ENCODE data around the gene SLC6A16.
"Not testable (repeated sequence)": the region's sequence is repeated elsewhere in the genome, so short reads cannot be mapped to it uniquely, and the experiment has no call there.

The SLC6A16 gene

DNA sequence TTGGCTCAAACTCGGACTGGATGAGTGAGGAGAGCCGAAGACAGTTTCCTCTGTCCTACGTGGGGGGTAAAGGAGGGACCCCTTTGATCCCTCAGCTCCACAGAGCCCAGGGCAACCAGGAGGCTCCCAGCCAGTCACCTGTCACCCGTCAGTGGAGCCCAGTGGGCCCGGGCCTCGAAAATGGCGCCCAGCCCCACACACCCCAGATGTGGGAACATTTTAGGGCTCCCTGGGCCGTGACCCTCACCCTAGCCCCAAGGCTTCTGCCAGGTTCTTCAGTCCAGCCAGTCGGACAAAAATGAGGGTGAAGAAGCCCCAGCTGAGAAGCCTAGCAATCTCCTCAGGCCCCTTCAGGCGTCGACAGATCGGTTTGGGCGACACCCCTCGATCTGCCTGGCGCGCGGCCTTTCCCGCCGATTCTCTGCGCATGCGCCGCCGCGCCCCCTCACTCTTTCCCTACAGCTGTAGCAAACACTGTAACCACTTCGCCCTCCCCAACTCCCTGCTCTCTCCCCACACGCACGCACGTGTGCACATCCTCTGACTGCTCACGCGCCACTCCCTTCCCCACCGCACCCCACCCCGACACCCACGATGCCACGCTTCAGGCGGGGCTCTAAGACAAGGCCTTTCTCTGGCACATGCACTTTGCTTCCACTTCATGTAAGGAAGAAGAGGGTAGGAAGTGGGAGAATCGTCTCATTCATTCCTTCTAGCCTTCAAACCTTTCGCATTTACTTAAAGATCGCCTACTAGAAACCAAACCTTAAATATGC is at the start of gene SLC6A16:
Gene SLC6A16 (minus strand): TSS at position 391 of the 776 bp plus-strand sequence. CDS start 13,844 bp downstream, outside the sequence.
- DNase-seq: no peak

GRCh38 chr19:49373174-49373573 is 48.2 kb upstream of the SLC6A16 start:
- DNase-seq: not testable (repeated sequence)

DNA sequence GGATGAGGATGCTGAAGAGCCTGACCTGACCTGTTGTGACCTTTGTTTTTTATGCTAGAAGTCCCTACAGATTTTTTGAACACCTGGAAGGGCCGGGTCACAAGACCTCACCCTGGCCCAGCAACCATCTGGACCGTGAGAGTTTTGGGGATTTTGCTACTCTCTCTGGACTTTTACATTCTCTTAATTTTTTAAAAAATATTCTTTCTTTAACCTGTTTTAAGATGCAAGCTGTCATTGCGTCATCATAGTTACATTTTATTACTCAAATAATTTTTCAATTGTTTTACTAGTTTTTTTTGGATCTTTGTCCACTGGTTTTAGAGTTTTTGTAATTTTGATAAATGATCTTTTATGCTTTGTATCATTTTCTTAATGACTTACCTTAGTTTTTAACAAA is 46.2 kb upstream of the SLC6A16 start:
- no peak for DNase-seq

GRCh38 chr19:49368711-49369358 is 43.8 kb upstream of the SLC6A16 start:
- no peak for DNase-seq

GRCh38 chr19:49366110-49366509 is 41.1 kb upstream of the SLC6A16 start:
- DNase-seq: no peak

DNA sequence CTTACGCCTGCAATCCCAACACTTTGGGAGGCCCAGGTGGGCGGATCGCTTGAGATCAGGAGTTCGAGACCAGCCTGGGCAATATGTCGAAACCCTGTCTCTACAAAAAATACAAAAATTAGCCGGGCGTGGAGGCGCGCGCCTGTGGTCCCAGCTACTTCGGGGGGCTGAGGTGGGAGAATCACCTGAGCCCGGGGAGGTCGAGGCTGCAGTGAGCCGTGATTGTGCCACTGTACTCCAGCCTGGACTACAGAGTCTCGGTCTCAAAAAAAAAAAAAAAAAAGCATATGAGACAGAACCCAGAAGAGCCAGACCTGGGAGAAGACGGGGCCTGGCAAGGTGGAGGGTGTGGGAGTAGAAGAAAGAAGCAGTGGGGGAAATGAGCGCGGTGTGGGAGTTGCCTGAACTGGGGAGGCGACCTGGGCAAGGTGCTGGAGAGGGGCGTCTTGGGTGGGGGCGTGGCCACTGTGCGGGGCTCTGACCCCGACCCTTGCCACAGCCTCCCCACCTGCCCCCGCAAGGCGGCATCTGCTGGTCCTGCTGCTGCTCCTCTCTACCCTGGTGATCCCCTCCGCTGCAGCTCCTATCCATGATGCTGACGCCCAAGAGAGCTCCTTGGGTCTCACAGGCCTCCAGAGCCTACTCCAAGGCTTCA is 39.2 kb upstream of the SLC6A16 start:
- no peak for DNase-seq

DNA sequence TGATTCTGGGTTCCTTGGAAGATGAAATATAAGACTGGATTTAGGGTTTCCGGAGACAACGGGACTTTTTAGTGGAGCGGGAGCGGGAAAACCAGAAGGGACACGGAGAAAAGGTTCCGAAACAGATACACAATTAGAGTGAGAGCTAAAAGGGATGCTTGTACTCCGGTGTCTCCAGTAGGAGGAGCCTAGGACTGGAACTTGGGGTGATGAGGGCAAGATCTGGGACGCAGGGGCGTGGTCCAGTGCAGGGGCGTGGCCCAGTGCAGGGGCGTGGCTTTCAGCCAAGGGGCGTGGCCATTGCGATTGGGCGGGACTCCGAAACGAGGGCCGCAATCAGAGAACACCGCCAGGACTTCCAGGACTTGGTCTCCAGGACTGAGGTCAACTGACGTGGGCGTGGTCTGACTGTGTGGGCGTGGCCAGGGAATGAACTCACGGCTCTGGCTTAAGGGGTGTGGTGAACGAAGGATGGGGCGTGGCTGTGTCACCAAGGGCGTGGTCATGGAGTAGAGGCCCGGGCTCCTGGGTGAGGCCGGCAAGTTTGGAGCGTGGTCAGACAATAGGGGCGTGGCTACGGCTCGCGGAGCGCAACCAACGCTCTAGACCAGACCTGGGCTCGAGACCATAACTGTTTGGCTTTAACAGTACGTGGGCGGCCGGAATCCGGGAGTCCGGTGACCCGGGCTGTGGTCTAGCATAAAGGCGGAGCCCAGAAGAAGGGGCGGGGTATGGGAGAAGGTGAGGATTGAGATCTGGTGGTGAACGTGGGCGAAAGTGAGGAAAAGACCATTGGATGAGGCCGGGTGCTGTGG is 38.5 kb upstream of the SLC6A16 start, which contains the start of gene DKKL1:
Gene DKKL1 (plus strand): TSS at position 610 of the 815 bp plus-strand sequence. CDS start 122 bp downstream, at position 732.
- DNase-seq: peak; percentile 65

- no peak for DNase-seq
Measured at GRCh38 chr19:49362929-49363267, 37.9 kb upstream of the SLC6A16 start.

- DNase-seq: no peak
Measured at GRCh38 chr19:49362048-49362928, 37.3 kb upstream of the SLC6A16 start, which contains the start of gene TEAD2. TSS of gene TEAD2 (minus strand) at chr19:49362416. CDS start at chr19:49360075, 2,341 bp downstream.

- no peak for DNase-seq
Measured at GRCh38 chr19:49361438-49362047, 36.6 kb upstream of the SLC6A16 start.

DNA sequence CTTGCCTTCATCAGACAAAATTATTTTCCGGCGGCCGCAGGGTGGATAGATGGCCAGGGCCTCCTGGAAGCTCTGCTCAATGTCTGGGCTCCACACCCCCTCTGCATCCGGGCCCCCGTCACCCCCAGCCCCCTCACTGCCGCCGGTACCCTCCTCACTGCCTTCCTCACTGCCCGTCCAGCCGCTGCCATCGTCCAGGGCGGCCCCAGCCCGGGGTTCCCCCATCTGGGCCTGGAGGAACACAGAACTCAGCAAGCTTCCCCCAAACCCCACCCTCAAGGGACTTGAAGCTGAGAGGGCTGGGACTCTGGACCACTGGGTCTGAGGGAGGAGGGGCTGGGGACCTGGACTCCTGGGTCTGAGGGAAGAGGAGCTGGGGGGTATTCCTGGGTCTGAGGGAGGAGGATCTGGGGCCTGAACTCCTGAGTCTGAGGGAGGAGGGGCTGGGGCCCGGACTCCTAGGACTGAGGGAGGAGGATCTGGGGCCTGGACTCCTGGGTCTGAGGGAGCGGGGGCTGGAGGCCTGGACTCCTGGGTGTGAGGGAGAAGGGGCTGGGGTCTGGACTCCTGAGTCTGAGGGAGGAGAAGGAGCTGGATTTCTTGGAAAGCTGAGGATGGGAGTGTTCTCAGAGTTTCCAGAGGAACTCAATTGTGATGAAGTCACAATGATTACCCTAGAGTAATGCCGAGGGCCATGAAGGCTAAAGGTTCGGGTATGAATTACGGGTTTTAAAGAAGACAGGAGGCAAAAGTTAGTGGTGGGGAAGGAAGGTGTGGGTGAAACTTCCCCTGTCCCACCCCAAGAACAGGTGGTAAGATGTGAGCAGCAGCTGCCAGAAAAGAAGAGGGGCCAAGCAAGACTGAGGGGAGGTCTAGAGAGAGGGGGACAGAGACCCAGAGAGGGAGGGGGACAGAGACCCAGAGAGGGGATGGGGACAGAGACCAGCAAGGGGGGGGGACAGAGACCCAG is 35.1 kb upstream of the SLC6A16 start:
- DNase-seq: no peak

DNA sequence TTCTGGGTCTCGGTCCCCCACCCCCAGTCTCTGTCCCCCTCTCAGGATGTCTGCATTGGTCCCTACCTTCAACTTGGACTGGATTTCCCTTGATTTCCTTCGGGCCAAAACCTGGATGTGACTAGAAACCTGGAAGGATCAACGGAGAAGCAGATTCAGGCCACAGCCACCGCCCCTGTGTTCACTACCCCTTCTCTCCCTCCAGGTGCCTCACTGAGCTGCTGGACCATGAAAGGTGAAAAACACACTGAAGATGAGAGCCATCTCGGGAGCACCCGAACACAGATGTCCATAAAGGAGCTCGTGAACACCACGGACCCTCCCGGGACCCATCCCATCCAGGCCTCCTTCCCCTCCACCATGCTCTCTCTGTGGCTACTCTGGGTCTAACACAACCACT is 32.2 kb upstream of the SLC6A16 start:
- DNase-seq: no peak

DNA sequence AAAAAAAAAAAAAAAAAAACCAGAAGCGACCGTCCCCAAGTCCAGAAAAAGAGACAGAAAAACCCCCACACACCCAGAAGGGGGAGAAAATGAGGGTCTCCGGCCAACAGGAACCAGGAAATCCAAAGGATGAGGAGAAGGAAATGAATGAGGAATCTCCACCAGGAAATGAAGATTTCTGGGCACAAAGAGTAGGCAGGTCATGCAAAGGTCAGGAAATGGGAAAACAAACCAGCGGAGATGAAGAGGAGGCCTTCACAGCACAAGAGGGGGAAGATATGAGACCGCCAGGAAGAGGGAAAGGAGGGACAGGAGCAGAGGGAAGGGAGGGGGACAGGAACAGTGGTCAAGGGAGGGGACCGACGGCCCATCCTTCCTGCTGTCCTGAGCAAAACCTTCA is 31.4 kb upstream of the SLC6A16 start:
- no peak for DNase-seq

DNA sequence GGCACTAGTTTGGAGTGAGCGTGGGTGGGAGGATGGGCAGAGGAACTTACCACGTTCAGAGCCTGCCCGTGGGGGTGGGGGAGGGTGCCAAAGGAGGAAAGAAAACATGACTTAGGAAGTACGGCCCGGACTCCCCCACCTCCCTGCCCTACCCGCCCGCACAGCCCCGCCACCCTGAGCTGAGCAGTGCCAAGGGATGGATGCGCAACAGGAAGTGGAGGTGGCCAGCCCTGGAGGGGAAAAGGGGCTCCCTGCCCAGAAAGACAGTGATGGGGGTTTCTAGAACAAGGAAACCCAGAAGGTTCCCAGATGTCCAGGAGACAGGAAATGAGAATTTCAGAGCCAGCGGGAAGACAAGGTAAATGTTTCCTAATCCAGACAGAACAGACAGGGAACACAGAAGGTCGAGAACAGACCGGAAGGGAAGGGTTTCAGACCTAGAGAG is 30.9 kb upstream of the SLC6A16 start:
- no peak for DNase-seq

- no peak for DNase-seq
Measured at GRCh38 chr19:49349567-49349966, 24.6 kb upstream of the SLC6A16 start.

- DNase-seq: no peak
Measured at GRCh38 chr19:49348305-49349189, 23.6 kb upstream of the SLC6A16 start.

DNA sequence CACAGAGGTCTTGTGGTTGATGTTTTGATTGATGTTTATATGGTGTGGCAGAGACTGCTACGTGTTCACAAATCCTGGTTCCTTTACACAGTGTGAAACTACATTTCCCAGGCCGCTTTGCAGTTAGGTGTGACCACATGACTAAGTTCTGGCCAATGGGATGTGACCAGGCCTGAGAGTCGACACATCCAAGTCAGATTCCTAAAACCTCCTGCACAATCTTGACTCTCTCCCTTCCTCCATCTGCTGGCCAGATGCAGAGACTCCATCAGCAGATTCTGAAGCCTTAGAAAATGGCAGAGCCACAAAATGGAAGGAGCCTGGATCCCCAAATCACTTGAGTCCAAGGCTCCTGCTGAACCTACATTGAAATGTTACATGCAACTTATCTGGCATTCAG is 22.8 kb upstream of the SLC6A16 start:
- no peak for DNase-seq

GRCh38 chr19:49347191-49347590 is 22.2 kb upstream of the SLC6A16 start:
- no peak for DNase-seq

Data from NCI-H748 treated with DMSO at 0.1 percent for 48 hours (cell line).